ENCODE results near the gene SEMA3A.

- TF ChIP-seq POLR2AphosphoS5 (IDR thresholded peaks at IDR 0.05) (no peak), EP300 (conservative IDR thresholded peaks at IDR 0.05; ENCODE audit: poor library complexity, severe bottlenecking) (no peak), EZH2 (IDR thresholded peaks at IDR 0.05; ENCODE audit: borderline replicate concordance, insufficient read depth, low read length, poor library complexity, severe bottlenecking) (no peak), RAD21 (conservative IDR thresholded peaks at IDR 0.05) (no peak), REST (IDR thresholded peaks at IDR 0.05; ENCODE audit: borderline replicate concordance) (no peak), SMC3 (conservative IDR thresholded peaks at IDR 0.05; ENCODE audit: poor library complexity) (no peak), TAF1 (IDR thresholded peaks at IDR 0.05; ENCODE audit: low read depth) (no peak), MXI1 (conservative IDR thresholded peaks at IDR 0.05; ENCODE audit: poor library complexity, severe bottlenecking) (no peak)
- TF ChIP-seq, protein P1, sequence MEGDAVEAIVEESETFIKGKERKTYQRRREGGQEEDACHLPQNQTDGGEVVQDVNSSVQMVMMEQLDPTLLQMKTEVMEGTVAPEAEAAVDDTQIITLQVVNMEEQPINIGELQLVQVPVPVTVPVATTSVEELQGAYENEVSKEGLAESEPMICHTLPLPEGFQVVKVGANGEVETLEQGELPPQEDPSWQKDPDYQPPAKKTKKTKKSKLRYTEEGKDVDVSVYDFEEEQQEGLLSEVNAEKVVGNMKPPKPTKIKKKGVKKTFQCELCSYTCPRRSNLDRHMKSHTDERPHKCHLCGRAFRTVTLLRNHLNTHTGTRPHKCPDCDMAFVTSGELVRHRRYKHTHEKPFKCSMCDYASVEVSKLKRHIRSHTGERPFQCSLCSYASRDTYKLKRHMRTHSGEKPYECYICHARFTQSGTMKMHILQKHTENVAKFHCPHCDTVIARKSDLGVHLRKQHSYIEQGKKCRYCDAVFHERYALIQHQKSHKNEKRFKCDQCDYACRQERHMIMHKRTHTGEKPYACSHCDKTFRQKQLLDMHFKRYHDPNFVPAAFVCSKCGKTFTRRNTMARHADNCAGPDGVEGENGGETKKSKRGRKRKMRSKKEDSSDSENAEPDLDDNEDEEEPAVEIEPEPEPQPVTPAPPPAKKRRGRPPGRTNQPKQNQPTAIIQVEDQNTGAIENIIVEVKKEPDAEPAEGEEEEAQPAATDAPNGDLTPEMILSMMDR (IDR thresholded peaks at IDR 0.05; ENCODE audit: poor library complexity, severe bottlenecking), result no peak
Measured at GRCh38 chr7:83925860-83926259, 268.7 kb downstream of the SEMA3A start.

Measured in neural cell (in vitro differentiated cells).